Endothelial cell of umbilical vein (primary cell): Measurements from ENCODE around the gene ZBTB7C. TPM values are rescaled to one million over a fixed set of nuclear protein-coding genes. Genes with fewer than 3 reads are reported as not detected.

Experiments used
- BruUV-seq: library from RNA; stranded (reverse); fragments of 400-500 nt; replicated peaks from 2 replicates; lab custom pipeline; 2021; lab: Mats Ljungman, UMichigan
- CTCF ChIA-PET: fragments of 300-600, 350-600 bp; sonication (Branson Sonifier 250); formaldehyde crosslinking; loops from one replicate; lab custom pipeline; 2021; ENCODE audit warnings: antibody characterized with exemption, inconsistent platforms; lab: Charles Lee
- POLR2A ChIA-PET: fragments of 300-600, 350-600 bp; sonication (Branson Sonifier 250); formaldehyde crosslinking; loops from one replicate; lab custom pipeline; 2021; ENCODE audit warnings: antibody characterized with exemption, inconsistent platforms; lab: Charles Lee
- DNase-seq: peaks from one replicate; pipeline ENCODE4 v3.0.0-alpha.2; 2011; ENCODE audit warnings: low read depth, low spot score
- FAIRE-seq: peaks from 2 replicates; lab custom pipeline; 2011; peaks lifted over from hg19 to GRCh38; lab: Jason Lieb, UNC
- H2AFZ ChIP-seq: 2 replicates; pipeline ENCODE4 v1.6.0; 2012; ENCODE audit warnings: low read depth, low read length, control low read depth, inconsistent platforms
- H3K27ac ChIP-seq: 2 replicates; pipeline ENCODE4 v1.5.1; 2011; ENCODE audit warnings: low read depth, mild to moderate bottlenecking, control low read depth, low read length, moderate library complexity; ENCODE audit not compliant: insufficient read depth
- H3K27me3 ChIP-seq, 2 experiments: 2 replicates each; pipeline versions ENCODE4 v1.6.0 to v1.6.1; 2011; ENCODE audit warnings: low read length in 2 of 2, mixed read lengths in 1 of 2; ENCODE audit not compliant: control insufficient read depth in 2 of 2, insufficient read depth in 2 of 2
- H3K36me3 ChIP-seq, 2 experiments: 2 replicates in 1 of 2; 3 replicates in 1 of 2; pipeline ENCODE4 v1.5.1; 2011; ENCODE audit warnings: low read length in 2 of 2, mild to moderate bottlenecking in 1 of 2, moderate library complexity in 1 of 2; ENCODE audit not compliant: control insufficient read depth in 2 of 2, insufficient read depth in 2 of 2; ENCODE audit errors: extremely low read depth in 1 of 2
- H3K4me1 ChIP-seq: 3 replicates; pipeline ENCODE4 v1.5.1; 2011; ENCODE audit warnings: mild to moderate bottlenecking, low read length; ENCODE audit not compliant: control insufficient read depth, insufficient read depth; ENCODE audit errors: extremely low read depth
- H3K4me2 ChIP-seq: 2 replicates; pipeline ENCODE4 v1.6.1; 2011; ENCODE audit warnings: low read length, control low read depth, mixed read lengths; ENCODE audit not compliant: insufficient read depth
- H3K4me3 ChIP-seq, 3 experiments: fragments of 200-600 bp in 1 of 3; sonication (generic), shearing (Covaris generic) in 1 of 3; replicated peaks in 1 of 3; 2 replicates each; pipeline ENCODE4 v1.5.1; 2011 to 2016; ENCODE audit warnings: control low read depth in 3 of 3, low read length in 3 of 3, mild to moderate bottlenecking in 2 of 3, inconsistent platforms in 1 of 3, low read depth in 1 of 3, moderate library complexity in 1 of 3; ENCODE audit not compliant: insufficient read depth in 1 of 3
- H3K79me2 ChIP-seq: 2 replicates; pipeline ENCODE4 v1.6.0; 2012; ENCODE audit warnings: low read length, inconsistent platforms; ENCODE audit not compliant: control insufficient read depth, insufficient read depth
- H3K9ac ChIP-seq: replicated peaks from 2 replicates; pipeline ENCODE3; 2011; ENCODE audit warnings: low read length, control low read depth; ENCODE audit not compliant: insufficient read depth; ENCODE audit errors: extremely low read depth
- H3K9me1 ChIP-seq: replicated peaks from 3 replicates; pipeline ENCODE4 v1.6.0; 2011; ENCODE audit warnings: mild to moderate bottlenecking, low read length; ENCODE audit not compliant: control insufficient read depth, insufficient read depth; ENCODE audit errors: extremely low read depth
- H3K9me3 ChIP-seq: replicated peaks from 2 replicates; pipeline ENCODE4 v1.5.1; 2012; ENCODE audit warnings: low read length, inconsistent platforms; ENCODE audit not compliant: control insufficient read depth, insufficient read depth
- H4K20me1 ChIP-seq: replicated peaks from 2 replicates; pipeline ENCODE3; 2011; ENCODE audit warnings: mild to moderate bottlenecking, low read length; ENCODE audit not compliant: control insufficient read depth, insufficient read depth; ENCODE audit errors: extremely low read depth
- EZH2 ChIP-seq: IDR thresholded peaks from 2 replicates; pipeline ENCODE4 v1.6.1; 2012; ENCODE audit warnings: borderline replicate concordance, low read depth, mild to moderate bottlenecking, moderate library complexity, low read length, inconsistent platforms; ENCODE audit not compliant: severe bottlenecking
- FOS ChIP-seq: IDR thresholded peaks from 2 replicates; pipeline ENCODE4 v1.6.1; 2011; ENCODE audit warnings: mild to moderate bottlenecking, low read length, moderate library complexity, borderline replicate concordance; ENCODE audit not compliant: insufficient read depth
- GATA2 ChIP-seq: IDR thresholded peaks from 2 replicates; pipeline ENCODE4 v1.7.0; 2011; ENCODE audit warnings: low read depth, mild to moderate bottlenecking, moderate library complexity, mixed read lengths, low read length; ENCODE audit not compliant: insufficient read length, insufficient read depth
- JUN ChIP-seq: IDR thresholded peaks from 2 replicates; pipeline ENCODE4 v1.6.1; 2011; ENCODE audit warnings: borderline replicate concordance, low read depth; ENCODE audit not compliant: insufficient read length, insufficient read depth
- MYC ChIP-seq: IDR thresholded peaks from one replicate; pipeline ENCODE4 v1.6.1; 2011; ENCODE audit warnings: mild to moderate bottlenecking, low read depth, low read length
- POLR2A ChIP-seq: IDR thresholded peaks from 2 replicates; pipeline ENCODE4 v1.6.1; 2012; ENCODE audit warnings: low read depth, mild to moderate bottlenecking, control low read depth, low read length
- POLR2AphosphoS5 ChIP-seq: IDR thresholded peaks from 2 replicates; pipeline ENCODE4 v1.6.1; 2012; ENCODE audit warnings: low read depth, mild to moderate bottlenecking, control low read depth, low read length, moderate library complexity; ENCODE audit not compliant: insufficient read depth
- dilution Hi-C: fragments of 300-500 bp; cut with MboI; formaldehyde crosslinking; loops from one replicate; pipeline ENCODE4 v1.15.0; 2019; ENCODE audit warnings: low sequenced_read_pairs; ENCODE audit not compliant: extremely low pct_ligation_motif_present
- intact Hi-C: fragments of 100-400 bp; cut with micrococcal nuclease; formaldehyde crosslinking; loops from one replicate; pipeline ENCODE4 v1.10.0; 2022
- polyA plus RNA-seq, 4 experiments: library from polyadenylated mRNA; depleted of rRNA in 3 of 4; stranded (reverse) in 3 of 4; unstranded in 1 of 4; fragments of >200 nt; gene quantifications; 2 replicates each; pipeline versions ENCODE4 v1.2.1 to v1.2.3, GENCODE V29; 2011 to 2012; ENCODE audit warnings: missing spikeins in 1 of 4
- total RNA-seq: library from RNA; stranded (reverse); gene quantifications from 2 replicates; pipeline ENCODE4 v1.2.3, GENCODE V29; 2021
- TF ChIP-seq, protein P1 (sequence below), 2 donors: IDR thresholded peaks; 1 replicate in 1 of 2; 2 replicates in 1 of 2; pipeline ENCODE4 v1.5.1; 2011; ENCODE audit warnings: low read length in 2 of 2, mild to moderate bottlenecking in 2 of 2, moderate library complexity in 2 of 2, control low read depth in 1 of 2, inconsistent platforms in 1 of 2, low read depth in 1 of 2; ENCODE audit not compliant: insufficient read depth in 1 of 2; ENCODE audit errors: extremely low read depth in 1 of 2
- TF ChIP-seq, protein P2 (sequence below): IDR thresholded peaks from 2 replicates; pipeline ENCODE4 v1.6.1; 2011; ENCODE audit not compliant: insufficient read depth, insufficient read length

ZBTB7C gene
- total and polyA plus RNA-seq, 2 donors (not counting 3 experiments of a cell fraction or from before 2014, with no cell fraction given): not detected

DNA sequence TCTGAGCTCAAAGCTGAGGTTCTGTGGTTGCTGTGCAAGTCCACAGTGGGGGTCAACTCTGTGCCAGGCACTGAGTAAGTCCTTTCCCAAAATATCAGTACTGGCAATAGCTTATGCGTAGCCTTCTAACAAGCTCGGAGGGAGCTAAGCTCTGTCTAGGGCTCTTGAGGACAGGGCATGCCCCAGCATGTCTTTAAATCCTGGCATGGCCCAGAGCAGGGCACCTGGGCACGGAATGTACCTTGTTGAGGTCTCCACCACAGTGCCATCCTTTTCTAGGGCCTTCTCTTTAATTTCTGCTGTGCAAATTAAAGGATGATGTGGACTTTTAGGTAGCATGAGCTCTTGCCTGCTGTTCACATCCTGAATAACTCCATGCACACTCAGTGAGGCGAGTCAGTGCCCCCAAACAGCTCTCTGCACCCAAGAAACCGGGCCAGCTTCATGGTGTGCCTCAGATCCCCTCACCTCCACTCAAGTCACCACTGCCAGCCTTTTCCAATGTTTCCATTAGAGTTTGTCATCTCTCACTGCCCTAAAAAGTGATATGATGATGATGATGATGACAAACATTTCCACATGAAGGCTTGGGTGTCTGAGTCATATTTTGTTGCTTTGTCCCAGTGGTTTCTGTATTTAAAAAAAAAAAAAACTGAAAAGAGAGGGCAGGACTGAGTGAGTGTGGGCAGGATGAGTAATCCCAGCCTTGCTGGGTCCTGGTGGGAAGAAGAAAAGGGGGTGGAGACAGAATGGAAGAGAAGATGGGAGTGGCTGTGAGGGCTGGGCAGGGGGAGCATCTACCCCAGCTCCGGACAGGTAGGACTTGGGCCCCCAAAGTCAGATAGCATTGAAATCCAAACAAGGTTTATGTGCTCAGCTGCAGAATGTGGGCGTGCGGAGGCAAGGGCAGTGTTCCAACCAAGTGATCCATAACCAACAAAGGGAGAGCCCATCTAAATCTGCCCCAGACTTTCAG, 78.9 kb downstream of the ZBTB7C start:
- POLR2A ChIA-PET: no interaction called here
- no peaks in the 10 kb centered on the region for H3K4me1 ChIP-seq
- no peak overlapping the region for H3K4me2 ChIP-seq

More for the DNA sequence above, 78.9 kb downstream of the ZBTB7C start:
- Histone ChIP-seq H4K20me1 (no peaks in the 10 kb centered on the region), H3K36me3 (no peaks in the 10 kb centered on the region), H3K9ac (no peak overlapping the region), H3K9me1 (no peaks in the 10 kb centered on the region), H3K27ac (no peak overlapping the region), H3K27me3 (peaks cover 0 to 2% of the 10 kb centered on the region in 2 experiments), H2AFZ (no peak overlapping the region), H3K4me3 (no peak overlapping the region), H3K9me3 (no peaks in the 10 kb centered on the region), H3K79me2 (no peaks in the 10 kb centered on the region)
- no peak for DNase-seq
- no peak for TF ChIP-seq POLR2AphosphoS5
- no peak for TF ChIP-seq MYC
- TF ChIP-seq FOS: no peak
- TF ChIP-seq, protein P1, sequence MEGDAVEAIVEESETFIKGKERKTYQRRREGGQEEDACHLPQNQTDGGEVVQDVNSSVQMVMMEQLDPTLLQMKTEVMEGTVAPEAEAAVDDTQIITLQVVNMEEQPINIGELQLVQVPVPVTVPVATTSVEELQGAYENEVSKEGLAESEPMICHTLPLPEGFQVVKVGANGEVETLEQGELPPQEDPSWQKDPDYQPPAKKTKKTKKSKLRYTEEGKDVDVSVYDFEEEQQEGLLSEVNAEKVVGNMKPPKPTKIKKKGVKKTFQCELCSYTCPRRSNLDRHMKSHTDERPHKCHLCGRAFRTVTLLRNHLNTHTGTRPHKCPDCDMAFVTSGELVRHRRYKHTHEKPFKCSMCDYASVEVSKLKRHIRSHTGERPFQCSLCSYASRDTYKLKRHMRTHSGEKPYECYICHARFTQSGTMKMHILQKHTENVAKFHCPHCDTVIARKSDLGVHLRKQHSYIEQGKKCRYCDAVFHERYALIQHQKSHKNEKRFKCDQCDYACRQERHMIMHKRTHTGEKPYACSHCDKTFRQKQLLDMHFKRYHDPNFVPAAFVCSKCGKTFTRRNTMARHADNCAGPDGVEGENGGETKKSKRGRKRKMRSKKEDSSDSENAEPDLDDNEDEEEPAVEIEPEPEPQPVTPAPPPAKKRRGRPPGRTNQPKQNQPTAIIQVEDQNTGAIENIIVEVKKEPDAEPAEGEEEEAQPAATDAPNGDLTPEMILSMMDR (IDR thresholded peaks at IDR 0.05; ENCODE audit: extremely low read depth in 1 of 2, insufficient read depth in 1 of 2, low read depth in 1 of 2, low read length in 2 of 2): no peak
- no peak for TF ChIP-seq POLR2A
- no peak for TF ChIP-seq GATA2
- TF ChIP-seq EZH2: no peak
- no peak for TF ChIP-seq JUN
- TF ChIP-seq, protein P2, sequence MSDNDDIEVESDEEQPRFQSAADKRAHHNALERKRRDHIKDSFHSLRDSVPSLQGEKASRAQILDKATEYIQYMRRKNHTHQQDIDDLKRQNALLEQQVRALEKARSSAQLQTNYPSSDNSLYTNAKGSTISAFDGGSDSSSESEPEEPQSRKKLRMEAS: no peak
- BruUV-seq: no TSS peak
- CTCF ChIA-PET: interaction anchor here (1.1 kb wide), 1 partner anchor 15 kb away, joined by 3 read pairs; no protein-coding TSS in a partner anchor
- dilution Hi-C loops (no loop called here), intact Hi-C loops (no loop called here)
- FAIRE-seq: no peak
